ENCODE data around the gene ARHGEF11. TPM values are rescaled to one million over a fixed set of nuclear protein-coding genes. Genes with fewer than 3 reads are reported as not detected.

ARHGEF11 gene
- total and polyA plus RNA-seq, 9 of the 15 experiments (the other 6 are each of a cell fraction or from before 2014, with no cell fraction given), result 0.14 to 15.5 (median 9.0) TPM

GRCh38 chr1:156920233-156921052, 125.1 kb downstream of the ARHGEF11 start, which contains the start of gene LRRC71 (continued):
- TF ChIP-seq ZBTB34 (CRISPR knock-in tag; IDR thresholded peaks at IDR 0.05) (no peak), SETDB1 (IDR thresholded peaks at IDR 0.05; ENCODE audit: low read length) (no peak), CTCF (IDR thresholded peaks at IDR 0.05 in 2 of 3, conservative IDR thresholded peaks at IDR 0.05 in 1 of 3; ENCODE audit: insufficient read depth in 2 of 3, low read depth in 1 of 3, low read length in 3 of 3) (peak; percentile 97 to 98 (median 97)), TFE3 (CRISPR knock-in tag; IDR thresholded peaks at IDR 0.05) (no peak), NFRKB (IDR thresholded peaks at IDR 0.05; ENCODE audit: low read depth) (no peak), WHSC1 (IDR thresholded peaks at IDR 0.05; ENCODE audit: low read length) (no peak), ZNF23 (CRISPR knock-in tag; IDR thresholded peaks at IDR 0.05) (no peak), MAZ (CRISPR knock-in tag; conservative IDR thresholded peaks at IDR 0.05 in 1 of 2, IDR thresholded peaks at IDR 0.05 in 1 of 2) (peak; percentile 98 to 100), ELF1 (tag; IDR thresholded peaks at IDR 0.05) (no peak), ZNF699 (CRISPR knock-in tag; IDR thresholded peaks at IDR 0.05; ENCODE audit: insufficient replicate concordance) (no peak), ARID1B (IDR thresholded peaks at IDR 0.05) (0 out of 2 replicates have a peak, but pooled peaks have one; percentile 27), EHMT2 (IDR thresholded peaks at IDR 0.05) (no peak), ELF4 (CRISPR knock-in tag; IDR thresholded peaks at IDR 0.05) (no peak), L3MBTL2 (IDR thresholded peaks at IDR 0.05) (peak; percentile 85), HNRNPL (IDR thresholded peaks at IDR 0.05; ENCODE audit: low read depth, low read length) (peak; percentile 88), ZNF444 (CRISPR knock-in tag; IDR thresholded peaks at IDR 0.05) (no peak), FOXA1 (IDR thresholded peaks at IDR 0.05; ENCODE audit: borderline replicate concordance) (no peak), ZHX1 (conservative IDR thresholded peaks at IDR 0.05; ENCODE audit: low read length) (no peak), CREB3L1 (IDR thresholded peaks at IDR 0.05; ENCODE audit: borderline replicate concordance, low read depth) (0 out of 2 replicates have a peak, but pooled peaks have one; percentile 27)

Measured in K562 (cell line).